Measurements from ENCODE around the gene LRRC4B. TPM values are rescaled to one million over a fixed set of nuclear protein-coding genes. Genes with fewer than 3 reads are reported as not detected.

The LRRC4B gene
- total and polyA plus RNA-seq, 2 of the 4 experiments (the other 2 are of a cell fraction): 0.03 TPM; not detected in 1

GRCh38 chr19:50562329-50562728, 5.9 kb downstream of the LRRC4B start:
- H4K20me1 ChIP-seq (ENCODE audit: insufficient read depth, low read length): no peaks in the 10 kb centered on the region
- H4K5ac ChIP-seq (ENCODE audit: low read depth, low read length): no peak overlapping the region
- no peaks in the 10 kb centered on the region for H3K9me3 ChIP-seq (ENCODE audit: control insufficient read depth, insufficient read depth, low read length)
- BruUV-seq (replicated peaks): no TSS peak
- no peak overlapping the region for H2BK20ac ChIP-seq (ENCODE audit: low read depth, low read length)
- H2AK9ac ChIP-seq (replicated peaks; ENCODE audit: low read depth, low read length, poor library complexity): no peak overlapping the region
- no peaks in the 10 kb centered on the region for H3K79me1 ChIP-seq (ENCODE audit: low read depth in 1 of 2, low read length in 2 of 2)
- no peaks in the 10 kb centered on the region for H3K36me3 ChIP-seq (ENCODE audit: control insufficient read depth, insufficient read depth, low read length)
- H2AK5ac ChIP-seq (ENCODE audit: low read depth, low read length): no peak overlapping the region
- no peak overlapping the region for H3K4me2 ChIP-seq (ENCODE audit: low read depth, low read length)
- ATAC-seq (ENCODE audit: low read depth) (no peak), DNase-seq (no peak)
- H3K9me1 ChIP-seq (ENCODE audit: insufficient read depth, low read length): no peaks in the 10 kb centered on the region; the same call in 1 of the 2 replicates
- no peak overlapping the region for H2BK5ac ChIP-seq (ENCODE audit: low read depth, low read length, poor library complexity, severe bottlenecking)
- no peak overlapping the region for H3K14ac ChIP-seq (replicated peaks; ENCODE audit: low read depth, low read length)
- H3K27ac ChIP-seq (ENCODE audit: insufficient read depth, low read length): no peak overlapping the region
- peaks cover 39% of the 10 kb centered on the region for H3K27me3 ChIP-seq (ENCODE audit: control insufficient read depth, insufficient read depth, low read length)
- H4K8ac ChIP-seq (ENCODE audit: low read depth in 2 of 2, low read length in 2 of 2): no peak overlapping the region
- no peak overlapping the region for H3K9ac ChIP-seq (ENCODE audit: low read depth, low read length)
- H3K4me1 ChIP-seq (ENCODE audit: control insufficient read depth, insufficient read depth, low read length): no peaks in the 10 kb centered on the region
- H2BK15ac ChIP-seq (ENCODE audit: low read depth, low read length): no peak overlapping the region
- no peak overlapping the region for H3K56ac ChIP-seq (ENCODE audit: extremely low read depth, insufficient read depth, low read length)
- in situ Hi-C loops (cut with MboI; ENCODE audit: low sequenced_read_pairs): no loop called here
- no peak overlapping the region for H3K23ac ChIP-seq (ENCODE audit: low read depth, low read length)
- H3K4me3 ChIP-seq (ENCODE audit: insufficient read depth, low read depth, low read length): no peak overlapping the region
- no peak overlapping the region for H3K4ac ChIP-seq (ENCODE audit: low read depth, low read length)
- TF ChIP-seq ELK1 (IDR thresholded peaks at IDR 0.05; ENCODE audit: borderline replicate concordance, low read depth, low read length) (no peak), USF2 (IDR thresholded peaks at IDR 0.05; ENCODE audit: low read depth, low read length) (no peak), MAZ (IDR thresholded peaks at IDR 0.05; ENCODE audit: borderline replicate concordance, low read depth, low read length) (no peak), POLR2A (IDR thresholded peaks at IDR 0.05; ENCODE audit: low read depth, low read length) (no peak), NFE2L2 (IDR thresholded peaks at IDR 0.05; ENCODE audit: low read depth, low read length) (no peak), FOS (IDR thresholded peaks at IDR 0.05; ENCODE audit: low read depth, low read length) (no peak), BHLHE40 (IDR thresholded peaks at IDR 0.05; ENCODE audit: low read depth, low read length) (no peak), CHD1 (IDR thresholded peaks at IDR 0.05; ENCODE audit: low read depth, low read length) (no peak), CEBPB (IDR thresholded peaks at IDR 0.05; ENCODE audit: low read depth, low read length) (no peak), RFX5 (IDR thresholded peaks at IDR 0.05; ENCODE audit: low read depth, low read length) (no peak), RCOR1 (IDR thresholded peaks at IDR 0.05; ENCODE audit: insufficient replicate concordance, low read length) (no peak), CTCF (conservative IDR thresholded peaks at IDR 0.05; ENCODE audit: low read depth, low read length) (no peak), MXI1 (IDR thresholded peaks at IDR 0.05; ENCODE audit: borderline replicate concordance, low read depth, low read length) (no peak)
- intact Hi-C loops (cut with micrococcal nuclease): no loop called here
- H4K91ac ChIP-seq (ENCODE audit: insufficient read depth, low read depth, low read length): no peak overlapping the region
- H2BK120ac ChIP-seq (ENCODE audit: low read depth, low read length): no peak overlapping the region
- 37% methylated on average over 3 of the region's 4 CpGs; no CpG with 5 or more reads in 1 of the 2 experiments for WGBS, 2 experiments (ENCODE audit: extremely low coverage in 2 of 2, insufficient read length in 1 of 2)
- POLR2A ChIA-PET (ENCODE audit: unreplicated experiment): no interaction called here
- dilution Hi-C loops (cut with HindIII; ENCODE audit: low sequenced_read_pairs, unreplicated experiment): no loop called here
- CTCF ChIA-PET: no interaction called here
- H3K18ac ChIP-seq (ENCODE audit: low read depth, low read length): no peak overlapping the region
- H2AFZ ChIP-seq (replicated peaks; ENCODE audit: low read length, poor library complexity): no peak overlapping the region

All from IMR-90 (cell line).